HG03135 (cell line): ENCODE measurements around the gene ZNF2.
"Not testable (repeated sequence)": the region's sequence is repeated elsewhere in the genome, so short reads cannot be mapped to it uniquely, and the experiment has no call there.

Source experiments
- ATAC-seq: cut with Tn5 transposase; IDR thresholded peaks from one replicate; pipeline ENCODE4 v1.9.1; 2021; ENCODE audit warnings: mild to moderate bottlenecking, moderate library complexity; ENCODE audit not compliant: unreplicated experiment

ZNF2 gene

DNA sequence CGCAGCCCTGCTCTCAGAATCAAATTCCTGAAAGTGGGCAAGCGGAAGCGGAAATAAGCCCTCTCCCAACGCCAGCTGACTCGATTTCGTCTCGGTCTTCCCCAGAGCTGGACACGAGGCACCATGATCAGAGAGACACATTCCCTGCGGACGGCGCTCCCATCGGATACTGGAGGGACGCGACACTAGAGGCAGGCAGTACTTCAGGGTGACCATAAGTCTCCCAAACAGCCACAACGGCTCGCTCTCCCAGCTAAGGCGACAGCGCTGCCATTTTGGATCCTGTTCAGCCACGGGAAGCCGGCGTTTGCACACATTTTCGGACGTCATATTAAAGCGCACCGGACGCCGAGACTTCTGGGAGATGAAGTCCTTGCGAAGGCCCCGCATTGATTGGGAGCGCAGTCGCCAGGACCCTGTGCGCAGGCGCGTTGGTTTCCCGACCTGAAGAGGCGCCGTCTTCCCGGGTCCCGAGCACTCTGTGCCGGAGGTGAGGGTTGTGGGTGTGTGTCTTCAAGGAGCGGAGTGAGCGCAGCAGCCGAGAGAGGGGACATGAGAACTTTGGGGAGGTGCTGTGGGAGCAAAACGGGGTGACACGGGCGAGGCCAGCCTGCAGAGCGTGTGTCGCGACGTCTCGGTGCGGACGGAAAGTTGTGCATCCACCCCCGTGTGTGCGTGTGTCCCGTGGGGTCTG is at the start of gene ZNF2:
Gene ZNF2, plus strand, starts transcription at position 439 of the 694 bp plus-strand sequence. CDS start 10,418 bp downstream, outside the sequence.
- ATAC-seq = peak; percentile 93

DNA sequence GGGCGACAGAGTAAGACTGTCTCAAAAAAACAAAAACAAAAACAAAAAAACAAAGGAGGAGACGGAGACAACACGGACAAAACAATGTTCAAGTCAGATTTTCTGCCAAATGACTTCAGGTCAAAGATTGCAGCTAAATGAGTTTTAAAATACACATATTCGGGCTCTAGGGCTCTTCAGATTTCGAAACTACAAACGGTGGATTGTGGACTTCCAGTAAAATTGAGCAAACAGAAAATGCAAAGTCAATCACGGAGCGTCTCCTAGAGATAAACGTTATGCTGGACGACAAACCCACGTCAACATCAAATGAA is 44.6 kb upstream of the ZNF2 start:
- peak; percentile 3 for ATAC-seq

DNA sequence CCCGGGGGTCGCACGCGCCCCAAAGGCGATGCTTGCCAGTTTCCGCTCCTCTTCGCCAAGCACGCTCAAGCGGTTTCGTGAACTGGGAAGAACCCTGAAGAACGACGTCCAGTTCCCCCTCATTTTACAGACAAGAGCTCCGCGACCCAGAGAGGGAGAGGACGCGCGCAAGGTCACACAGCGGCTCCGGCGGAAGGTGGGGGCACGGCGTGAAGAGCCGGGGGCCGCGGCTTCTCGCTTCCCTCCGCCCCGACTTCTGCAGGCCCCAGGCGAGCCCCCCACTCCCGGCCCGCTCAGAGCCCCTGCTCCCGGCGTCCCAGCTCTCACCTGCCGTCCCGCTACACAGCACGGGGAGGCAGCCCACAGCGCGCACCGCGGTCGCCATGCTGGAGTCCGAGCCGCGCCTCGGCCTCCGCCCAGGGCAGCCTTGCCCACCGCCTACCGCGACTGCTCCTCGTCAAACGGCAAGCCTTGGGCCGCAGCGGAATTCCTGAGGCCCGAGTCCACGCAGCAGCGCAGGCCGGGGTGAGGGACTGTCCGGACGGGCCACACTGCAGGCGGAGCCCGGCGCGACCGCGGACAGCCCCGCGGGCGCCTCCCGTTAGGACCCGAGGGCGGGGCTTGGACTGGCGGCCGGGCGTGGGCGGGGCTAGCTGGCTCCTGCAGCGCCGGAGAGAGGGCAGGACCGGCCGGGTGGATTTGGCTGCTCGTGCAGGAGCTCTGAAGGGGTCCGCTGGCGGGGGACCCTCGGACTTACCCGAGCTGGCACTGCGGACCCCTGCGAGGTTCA is 44.0 kb upstream of the ZNF2 start, which contains the start of gene MRPS5:
Gene MRPS5, minus strand, starts transcription at position 402 of the 790 bp plus-strand sequence. Its CDS starts 17 bp downstream, at position 385.
- ATAC-seq = peak; percentile 93

DNA sequence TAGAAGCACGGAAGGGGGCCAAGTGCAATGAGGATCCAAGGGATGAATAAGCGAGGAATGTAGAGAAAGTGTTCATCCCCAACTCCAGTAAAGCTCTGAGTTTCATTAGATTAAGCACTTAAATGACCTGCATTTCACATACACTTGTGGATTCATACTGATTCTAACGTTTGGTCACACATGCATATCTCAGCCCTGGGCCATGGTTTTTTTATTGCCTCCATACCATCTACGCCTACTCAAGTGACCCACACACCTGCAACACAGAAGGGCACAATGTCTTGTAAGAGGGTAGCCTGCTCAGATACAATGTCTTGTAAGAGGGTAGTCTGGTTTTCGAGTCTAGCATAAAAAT is 43.4 kb upstream of the ZNF2 start:
- peak; percentile 6 for ATAC-seq

DNA sequence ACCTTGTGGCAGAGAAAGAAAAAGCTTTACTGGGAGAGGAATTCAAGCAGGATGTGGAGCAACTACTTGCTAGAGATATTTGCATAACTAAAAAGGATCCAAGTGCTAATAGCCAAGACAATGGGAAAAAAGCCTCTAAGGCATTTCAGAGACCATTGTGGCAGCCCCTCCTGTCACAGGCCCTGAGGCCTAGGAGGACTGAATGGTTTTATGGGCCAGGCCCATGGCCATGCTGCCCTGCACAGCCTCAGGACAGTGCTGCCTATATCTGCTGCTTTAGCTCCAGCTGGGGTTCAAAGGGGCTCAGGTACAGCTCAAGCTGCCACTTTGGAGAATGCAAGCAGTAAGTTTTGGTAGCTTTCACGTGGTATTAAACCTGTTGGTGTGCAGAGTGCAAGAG is 26.9 kb upstream of the ZNF2 start:
- no peak for ATAC-seq

DNA sequence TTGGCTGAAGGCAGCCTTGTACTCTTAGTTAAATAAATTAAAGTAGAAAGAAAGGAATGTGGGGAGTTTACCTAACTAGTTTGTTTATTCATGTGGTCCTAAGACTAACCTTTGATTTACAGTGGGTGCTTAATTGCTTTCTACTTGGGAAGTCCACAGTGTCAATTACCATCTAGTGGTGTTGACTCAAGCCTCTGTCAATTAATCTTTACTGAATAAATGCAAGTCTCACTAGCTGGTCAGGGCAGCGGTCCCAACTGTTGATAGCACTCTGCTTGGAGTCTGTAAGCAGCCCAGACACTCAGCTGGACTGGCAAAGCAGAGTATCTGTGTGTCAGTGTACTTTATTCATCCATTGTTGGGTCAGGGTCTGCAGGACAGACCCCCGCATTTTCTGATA is 21.8 kb upstream of the ZNF2 start:
- ATAC-seq = no peak

DNA sequence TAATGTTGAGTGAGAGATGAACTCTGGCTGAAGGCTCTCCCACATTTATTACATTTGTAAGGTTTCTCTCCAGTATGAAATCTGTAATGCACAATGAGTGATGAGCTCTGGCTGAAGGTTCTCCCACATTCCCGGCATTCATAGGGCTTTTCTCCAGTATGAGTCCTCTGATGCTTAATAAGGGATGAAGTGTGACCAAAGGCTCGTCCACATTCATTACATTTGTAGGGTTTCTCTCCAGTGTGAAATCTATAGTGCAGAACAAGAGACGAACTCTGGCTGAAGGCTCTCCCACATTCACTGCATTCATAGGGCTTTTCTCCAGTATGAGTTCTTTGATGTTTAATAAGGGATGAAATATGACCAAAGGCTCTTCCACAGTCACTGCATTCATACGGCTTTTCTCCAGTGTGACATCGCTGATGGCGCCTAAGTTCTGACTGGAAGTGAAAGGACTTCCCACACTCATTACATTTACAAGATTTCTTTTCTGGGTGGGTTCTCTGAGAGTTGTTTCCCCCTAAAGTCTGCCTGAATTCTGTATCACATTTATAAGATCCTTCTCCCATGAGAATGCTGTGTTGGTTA is 16.1 kb upstream of the ZNF2 start:
- no peak for ATAC-seq

DNA sequence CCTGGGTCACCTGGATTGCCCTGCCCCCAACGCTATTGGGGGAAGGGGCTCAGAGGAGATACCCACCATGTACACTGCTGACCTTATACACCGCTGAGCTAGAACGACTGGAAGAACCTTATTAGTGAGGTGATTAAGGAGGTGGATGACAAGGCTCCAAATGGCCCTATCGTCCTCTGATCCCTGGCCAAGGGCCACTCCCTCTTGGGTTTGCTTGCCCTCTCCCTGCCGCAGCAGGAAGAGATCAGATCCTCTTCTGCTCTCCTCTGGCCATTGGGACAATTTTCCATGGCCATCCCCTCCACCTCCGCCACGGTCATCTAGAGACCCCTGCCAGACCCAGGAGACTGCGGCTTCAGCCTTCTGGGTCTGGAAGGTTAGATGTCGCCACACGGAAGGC is 7.2 kb upstream of the ZNF2 start:
- no peak for ATAC-seq

DNA sequence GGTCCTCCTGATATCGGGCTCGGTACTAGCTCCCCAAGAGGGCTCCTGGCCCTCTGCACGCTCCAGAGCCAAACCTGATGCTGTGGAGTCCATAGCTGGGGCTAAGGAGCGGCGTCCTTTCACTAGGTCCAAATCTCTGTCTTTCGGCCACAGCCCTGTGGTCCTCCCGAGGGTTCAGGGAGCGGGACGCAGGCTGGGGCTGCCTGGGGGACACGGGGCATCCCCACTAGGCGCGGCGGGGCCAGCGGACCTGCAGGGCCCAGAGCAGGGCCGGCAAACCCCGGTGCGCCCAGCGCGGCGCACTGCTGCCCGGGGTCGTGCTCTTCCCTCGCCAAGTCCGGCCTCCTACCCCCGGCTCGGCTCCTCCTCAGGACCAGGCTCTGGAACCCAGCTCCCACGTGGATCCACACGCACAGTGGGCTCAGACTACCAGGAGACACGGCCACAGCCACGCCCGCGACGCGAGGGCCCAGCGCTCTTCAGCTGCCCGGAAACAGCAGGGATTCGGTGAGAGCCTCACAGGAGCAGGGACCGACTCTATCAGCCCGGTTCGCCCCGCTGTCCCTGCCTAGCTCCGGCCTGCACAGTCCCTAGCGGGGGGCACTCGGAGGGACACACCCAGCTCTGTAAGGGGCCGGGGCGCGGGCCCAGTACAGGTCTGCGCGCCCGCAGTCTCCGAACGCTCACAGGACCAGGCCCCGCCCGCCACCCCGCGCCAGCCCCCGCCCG is 6.6 kb upstream of the ZNF2 start:
- peak; percentile 42 for ATAC-seq

DNA sequence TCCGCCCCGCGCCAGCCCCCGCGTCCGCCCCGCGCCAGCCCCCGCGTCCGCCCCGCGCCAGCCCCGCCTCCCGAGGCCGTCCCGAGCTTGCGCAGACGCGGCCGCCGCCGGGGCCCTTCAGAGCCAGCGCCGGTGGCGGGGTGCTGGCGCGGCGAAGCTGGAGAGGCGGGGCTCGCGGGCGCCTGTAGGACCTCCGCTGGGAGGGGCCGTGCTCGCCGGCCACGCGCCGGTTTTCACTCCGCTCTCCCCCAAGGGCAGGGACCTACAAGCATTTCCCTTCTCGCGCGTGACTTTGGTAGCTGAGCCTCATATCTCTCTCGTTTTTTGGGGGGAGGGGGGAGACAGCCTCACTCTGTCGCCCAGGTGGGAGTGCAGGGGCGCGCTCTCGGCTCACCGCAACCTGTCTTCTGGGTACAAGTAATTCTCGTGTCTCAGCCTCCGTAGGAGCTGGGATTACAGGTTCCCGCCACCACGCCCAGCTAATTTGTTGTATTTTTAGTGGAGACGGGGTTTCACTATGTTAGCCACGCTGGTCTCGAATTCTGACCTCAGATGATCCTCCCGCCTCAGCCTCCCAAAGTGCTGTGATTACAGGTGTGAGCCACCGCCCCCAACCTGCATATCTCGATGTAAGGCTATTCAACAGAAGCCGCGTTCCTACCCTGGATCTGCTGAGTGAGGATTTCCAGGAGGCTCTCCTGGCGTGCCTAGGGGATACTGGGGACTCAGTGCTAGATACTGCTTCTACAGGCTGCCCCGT is 5.7 kb upstream of the ZNF2 start, which contains the start of gene ZNF514:
Gene ZNF514, minus strand, starts transcription at position 159 of the 760 bp plus-strand sequence. CDS start 6,595 bp downstream, outside the sequence.
- ATAC-seq = peak; percentile 82

DNA sequence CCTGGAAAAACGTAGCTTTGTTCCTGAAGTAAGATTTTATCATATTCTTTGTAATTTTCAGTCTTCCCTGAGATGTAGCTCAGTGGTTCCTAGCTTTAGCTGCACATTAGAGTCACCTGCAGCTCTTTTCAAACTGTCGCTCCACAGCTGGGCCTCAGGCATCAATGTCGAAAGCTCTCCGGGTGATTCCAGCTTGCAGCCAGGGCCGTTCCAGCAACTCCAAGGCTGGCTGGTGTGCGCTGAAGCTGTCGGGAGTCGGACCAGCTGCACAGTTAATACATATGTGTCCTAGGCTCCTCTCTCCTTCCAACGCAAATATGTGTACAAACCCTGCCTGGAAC is 609 bp upstream of the ZNF2 start:
- peak; percentile 18 for ATAC-seq

DNA sequence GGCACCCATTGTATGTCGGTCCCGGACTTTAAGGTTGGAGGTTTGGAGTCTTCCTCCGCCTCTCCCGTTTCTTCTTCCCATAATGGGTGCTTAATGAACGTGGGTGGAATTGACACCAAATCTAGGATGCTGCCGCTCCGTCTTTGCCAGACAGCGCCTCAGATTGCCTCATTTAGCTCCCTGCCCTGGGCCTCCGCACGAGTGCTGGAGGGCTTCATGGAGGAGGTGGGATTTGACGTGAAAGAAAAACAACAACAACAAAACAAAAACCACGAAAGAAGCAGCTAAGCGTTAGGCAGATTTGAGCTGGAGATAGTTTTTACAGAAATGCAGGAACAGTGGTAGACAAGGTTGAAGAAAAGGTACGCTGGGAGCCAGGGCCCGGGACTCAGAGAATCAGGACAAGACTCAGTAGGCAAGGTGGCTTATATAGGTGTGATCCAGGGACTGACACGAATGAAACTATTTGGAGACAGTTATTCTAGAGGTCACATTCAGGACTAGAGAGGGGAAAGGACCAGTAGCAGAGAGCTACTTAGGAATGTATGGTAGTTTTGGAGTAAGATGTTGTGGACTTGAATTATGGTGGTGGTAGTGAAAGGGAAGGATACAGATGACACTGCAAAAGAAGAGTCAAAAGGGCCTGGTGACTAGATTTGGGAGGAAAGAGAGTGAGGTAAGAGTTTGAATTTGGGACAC is 605 bp downstream of the ZNF2 start:
- no peak for ATAC-seq

DNA sequence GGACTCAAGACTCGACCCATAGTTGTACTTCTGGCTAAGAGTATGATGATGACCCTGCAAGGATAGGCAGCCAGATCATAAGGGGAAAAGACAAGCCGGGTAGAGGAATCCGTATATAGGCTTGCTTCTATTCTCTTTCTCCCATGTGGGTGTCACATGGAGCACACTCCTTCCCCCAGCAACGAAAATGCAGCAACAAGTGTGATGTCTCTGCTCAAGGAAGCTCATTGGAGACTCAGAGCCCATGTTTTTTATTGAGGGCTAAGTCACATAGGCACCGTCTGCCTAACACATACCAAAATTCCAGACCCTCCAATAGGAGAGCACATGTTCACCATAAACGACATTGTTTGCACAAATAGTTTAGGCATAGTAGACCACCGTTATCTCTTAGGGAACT is 6.3 kb downstream of the ZNF2 start:
- no peak for ATAC-seq

DNA sequence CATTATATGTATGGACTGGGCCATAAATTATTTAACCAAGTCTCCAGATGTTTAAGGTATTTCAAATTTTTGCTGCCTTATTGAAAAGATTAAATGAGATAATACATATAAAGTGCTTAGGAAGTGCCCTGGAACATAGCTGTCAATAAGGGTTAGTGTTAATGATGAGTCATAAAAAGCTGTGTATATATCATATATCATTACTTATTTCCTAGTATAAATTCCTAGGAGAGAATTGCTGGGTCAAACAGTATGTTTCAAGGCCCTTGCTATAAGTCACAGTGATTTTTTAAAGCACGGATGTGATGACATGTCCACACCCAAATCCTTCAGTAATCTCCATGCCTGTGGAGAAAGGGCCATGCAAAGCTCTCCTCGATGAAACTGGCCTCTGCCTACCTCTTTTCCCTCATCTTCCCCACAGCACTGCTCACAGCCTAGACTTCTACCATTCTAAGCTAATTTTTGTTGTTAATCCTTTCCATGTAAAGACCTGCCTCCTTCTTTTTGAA is 8.5 kb downstream of the ZNF2 start:
- ATAC-seq = no peak

DNA sequence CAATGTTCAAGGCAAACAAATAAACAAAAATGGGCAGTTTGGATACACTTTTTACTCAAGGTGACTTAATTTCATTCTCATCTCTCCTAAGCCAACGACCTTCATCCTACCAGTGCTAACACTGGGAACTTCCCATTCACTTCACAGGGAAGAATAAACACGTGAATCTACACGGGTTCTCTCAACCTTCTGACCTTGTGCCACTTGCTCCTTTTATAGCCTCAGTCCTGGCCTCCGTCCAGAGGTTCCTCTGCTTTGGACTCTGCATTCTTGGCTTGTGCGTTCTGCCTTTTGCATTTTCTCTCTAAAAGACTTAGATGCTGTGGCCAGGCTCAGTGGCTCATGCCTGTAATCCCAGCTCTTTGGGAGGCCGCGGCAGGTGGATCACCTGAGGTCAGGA is 13.8 kb downstream of the ZNF2 start:
- ATAC-seq = no peak

DNA sequence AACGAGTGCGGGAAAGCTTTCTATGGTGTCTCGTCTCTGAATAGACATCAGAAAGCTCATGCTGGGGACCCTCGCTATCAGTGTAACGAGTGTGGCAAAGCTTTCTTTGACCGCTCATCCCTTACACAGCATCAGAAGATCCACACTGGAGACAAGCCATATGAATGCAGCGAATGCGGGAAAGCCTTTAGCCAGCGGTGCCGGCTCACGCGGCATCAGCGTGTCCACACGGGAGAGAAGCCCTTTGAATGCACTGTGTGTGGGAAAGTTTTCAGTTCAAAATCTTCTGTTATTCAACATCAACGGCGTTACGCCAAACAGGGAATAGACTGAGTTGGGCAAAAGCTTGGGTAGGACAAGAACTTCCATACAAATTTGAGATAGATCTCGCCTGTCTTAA is 16.2 kb downstream of the ZNF2 start:
- no peak for ATAC-seq

DNA sequence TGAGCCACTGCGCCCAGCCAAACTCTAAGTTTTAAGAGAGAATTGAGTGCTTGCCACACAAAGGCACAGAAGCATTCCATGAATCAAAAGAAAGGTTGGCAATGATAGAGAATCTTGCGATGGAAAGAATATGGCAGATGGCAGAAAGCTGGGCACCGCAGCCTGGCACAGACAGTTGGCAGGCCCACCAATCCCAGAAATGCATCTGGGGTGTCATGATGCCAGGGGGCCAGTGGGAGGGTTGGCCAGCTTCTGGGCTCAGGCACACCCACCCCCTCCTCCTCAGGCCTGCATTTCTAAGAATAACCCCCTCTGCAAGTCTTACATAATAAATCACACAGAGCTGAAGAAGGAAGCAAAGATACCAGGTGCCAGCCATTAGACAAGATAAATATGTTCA is 19.6 kb downstream of the ZNF2 start:
- ATAC-seq = no peak

DNA sequence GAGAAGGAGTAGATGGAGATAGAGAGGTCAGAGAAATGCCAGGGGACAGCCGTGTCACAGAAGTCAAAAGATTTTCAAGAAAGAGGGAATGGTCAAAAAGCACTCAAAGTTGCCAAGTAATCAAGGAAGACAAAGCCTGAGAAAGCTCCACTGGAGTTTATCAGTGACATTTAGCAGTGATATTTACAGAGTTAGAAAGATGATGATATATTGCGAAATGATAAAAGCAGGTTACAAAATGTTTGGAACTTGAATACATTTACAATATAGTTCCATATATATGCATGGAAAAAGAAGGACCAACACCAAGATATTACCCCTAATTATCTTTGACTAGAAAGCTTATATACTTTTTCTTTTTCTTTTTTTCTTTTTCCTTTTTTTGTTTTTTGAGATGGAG is 20.4 kb downstream of the ZNF2 start:
- no peak for ATAC-seq

DNA sequence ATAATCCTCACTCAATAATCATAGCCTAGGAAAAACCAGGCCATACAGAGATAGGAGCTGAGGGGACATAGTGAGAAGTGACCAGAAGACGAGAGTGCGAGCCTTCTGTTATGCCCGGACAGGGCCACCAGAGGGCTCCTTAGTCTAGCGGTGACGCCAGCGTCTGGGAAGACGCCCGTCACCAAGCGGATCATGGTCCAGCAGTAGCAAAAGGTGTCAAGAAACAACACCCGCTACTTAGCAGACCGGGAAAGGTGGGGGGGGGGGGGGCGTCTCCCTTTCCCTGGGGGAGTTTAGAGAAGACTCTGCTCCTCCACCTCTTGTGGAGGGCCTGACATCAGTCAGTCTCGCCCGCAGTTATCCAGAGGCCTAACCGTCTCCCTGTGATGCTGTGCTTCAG is 27.3 kb downstream of the ZNF2 start:
- ATAC-seq = not testable (repeated sequence)

DNA sequence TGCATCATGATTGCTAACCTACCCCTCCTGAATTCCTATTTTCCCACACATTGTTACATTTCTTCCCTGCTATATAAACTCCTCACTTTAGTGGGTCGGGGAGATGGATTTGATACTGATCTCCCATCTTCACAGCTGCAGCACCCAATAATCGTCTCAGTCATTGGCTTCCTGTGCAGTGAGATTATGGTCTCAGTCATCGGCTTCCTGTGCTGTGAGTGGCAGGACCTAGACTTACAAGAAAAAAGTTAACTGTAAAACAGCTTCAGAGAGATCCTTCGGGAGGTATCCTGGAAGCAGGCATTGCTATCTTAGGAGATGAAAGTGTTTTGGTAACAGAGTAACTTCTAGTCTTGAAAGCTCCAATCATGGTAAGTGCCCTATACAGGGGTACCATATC is 38.3 kb downstream of the ZNF2 start:
- no peak for ATAC-seq
